Astrocyte (in vitro differentiated cells and primary cell): Measurements from ENCODE around the gene ATOSB. TPM values are rescaled to one million over a fixed set of nuclear protein-coding genes. Genes with fewer than 3 reads are reported as not detected.
A peak's percentile ranks its signal among the peaks of the same experiment; 100 is the strongest.

Source experiments
- DNase-seq: peaks from one replicate; pipeline ENCODE4 v3.0.0-alpha.2; 2010; ENCODE audit warnings: low read depth
- FAIRE-seq: peaks from 2 replicates; lab custom pipeline; 2011; peaks lifted over from hg19 to GRCh38; lab: Jason Lieb, UNC
- H2AFZ ChIP-seq: 2 replicates; pipeline ENCODE4 v1.6.0; 2012; ENCODE audit warnings: low read depth, low read length, inconsistent platforms
- H3K27ac ChIP-seq: 2 replicates; pipeline ENCODE4 v1.5.1; 2011; ENCODE audit warnings: low read depth, low read length, inconsistent platforms
- H3K27me3 ChIP-seq: 2 replicates; pipeline ENCODE4 v1.6.0; 2011; ENCODE audit warnings: low read length, inconsistent platforms; ENCODE audit not compliant: insufficient read depth
- H3K36me3 ChIP-seq: 2 replicates; pipeline ENCODE4 v1.5.1; 2011; ENCODE audit warnings: low read length, inconsistent platforms; ENCODE audit not compliant: insufficient read depth
- H3K4me1 ChIP-seq: 2 replicates; pipeline ENCODE4 v1.5.1; 2011; ENCODE audit warnings: low read length, inconsistent platforms; ENCODE audit not compliant: insufficient read depth
- H3K4me2 ChIP-seq: 2 replicates; pipeline ENCODE4 v1.6.0; 2012; ENCODE audit warnings: low read length, inconsistent platforms
- H3K4me3 ChIP-seq: 2 replicates; pipeline ENCODE4 v1.5.1; 2011; ENCODE audit warnings: low read depth, mild to moderate bottlenecking, low read length, inconsistent platforms; ENCODE audit not compliant: insufficient read depth
- H3K79me2 ChIP-seq: 2 replicates; pipeline ENCODE4 v1.6.0; 2012; ENCODE audit warnings: mild to moderate bottlenecking, low read length, inconsistent platforms; ENCODE audit not compliant: insufficient read depth
- H3K9ac ChIP-seq: 2 replicates; pipeline ENCODE4 v1.6.0; 2012; ENCODE audit warnings: mild to moderate bottlenecking, low read length, inconsistent platforms
- H3K9me3 ChIP-seq: 2 replicates; pipeline ENCODE4 v1.5.1; 2012; ENCODE audit warnings: low read depth, mild to moderate bottlenecking, low read length, inconsistent platforms; ENCODE audit not compliant: insufficient read depth
- H4K20me1 ChIP-seq: 2 replicates; pipeline ENCODE4 v1.6.0; 2012; ENCODE audit warnings: low read length, inconsistent platforms; ENCODE audit not compliant: insufficient read depth
- H3K27ac Mint-ChIP-seq: one replicate; pipeline ENCODE4 v1.8.0; 2021; ENCODE audit warnings: mild to moderate bottlenecking, mixed read lengths; ENCODE audit not compliant: unreplicated experiment
- H3K27me3 Mint-ChIP-seq: one replicate; pipeline ENCODE4 v1.8.0; 2021; ENCODE audit warnings: low read depth, mixed read lengths; ENCODE audit not compliant: unreplicated experiment
- H3K36me3 Mint-ChIP-seq: one replicate; pipeline ENCODE4 v1.8.0; 2021; ENCODE audit warnings: low read depth, mixed read lengths; ENCODE audit not compliant: unreplicated experiment
- H3K4me1 Mint-ChIP-seq: one replicate; pipeline ENCODE4 v1.8.0; 2021; ENCODE audit warnings: low read depth, mixed read lengths; ENCODE audit not compliant: unreplicated experiment
- H3K4me3 Mint-ChIP-seq: one replicate; pipeline ENCODE4 v1.8.0; 2021; ENCODE audit warnings: mild to moderate bottlenecking, moderate library complexity, mixed read lengths; ENCODE audit not compliant: unreplicated experiment
- H3K9me3 Mint-ChIP-seq: one replicate; pipeline ENCODE4 v1.8.0; 2021; ENCODE audit warnings: mild to moderate bottlenecking, mixed read lengths; ENCODE audit not compliant: unreplicated experiment
- EZH2 ChIP-seq: IDR thresholded peaks from 2 replicates; pipeline ENCODE4 v1.6.1; 2012; ENCODE audit warnings: mild to moderate bottlenecking, low read length, inconsistent platforms; ENCODE audit not compliant: insufficient read depth
- total RNA-seq: library from RNA; stranded (reverse); gene quantifications from 2 replicates; pipeline ENCODE4 v1.2.1, GENCODE V29; 2021
- TF ChIP-seq, protein P1 (sequence below): IDR thresholded peaks from 2 replicates; pipeline ENCODE4 v1.5.1; 2011; ENCODE audit warnings: low read depth, mild to moderate bottlenecking, inconsistent platforms, low read length, moderate library complexity; ENCODE audit not compliant: insufficient read depth

Gene ATOSB
- total RNA-seq, 1 donor from 2014 or later, result 68.9 TPM

DNA sequence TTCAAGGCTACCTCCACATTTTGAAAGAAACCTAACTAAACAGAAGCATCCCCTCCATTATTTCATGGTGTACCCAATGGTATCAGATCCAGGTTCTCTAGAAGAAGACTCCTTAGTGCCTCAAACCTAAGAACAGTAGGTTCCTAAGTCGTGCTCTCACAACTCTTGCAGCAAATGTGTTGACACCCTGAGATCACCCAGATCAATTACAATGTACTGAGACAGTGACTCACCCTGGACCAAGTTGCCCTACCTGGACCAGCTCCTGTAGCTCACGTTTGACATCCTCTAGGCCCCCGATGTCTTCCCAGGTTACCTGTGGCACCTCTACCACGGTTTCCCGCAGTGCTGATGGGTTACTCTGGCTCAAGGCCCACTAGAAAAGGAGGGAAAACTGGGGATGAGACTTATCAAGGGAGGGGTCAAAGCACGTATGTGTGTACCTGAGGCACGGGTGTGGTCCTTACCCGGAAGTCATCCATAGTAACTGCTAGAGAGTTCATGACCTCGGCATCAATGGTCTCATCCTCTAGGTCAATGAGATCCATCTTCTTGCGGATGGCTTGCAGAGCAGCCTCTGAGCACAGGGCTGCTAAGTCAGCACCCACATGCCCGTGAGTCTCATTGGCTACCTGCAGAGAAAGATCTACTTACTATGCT is 55.0 kb downstream of the ATOSB start:
- DNase-seq (no peak), FAIRE-seq (no peak)
- Histone ChIP-seq H3K4me2 (no peak overlapping the region), H3K27me3 (no peaks in the 10 kb centered on the region), H3K4me1 (no peaks in the 10 kb centered on the region), H3K9me3 (no peaks in the 10 kb centered on the region), H2AFZ (no peak overlapping the region), H3K4me3 (no peak overlapping the region), H3K9ac (no peak overlapping the region), H3K36me3 (peaks cover 97% of the 10 kb centered on the region), H4K20me1 (peaks cover 96% of the 10 kb centered on the region), H3K79me2 (peaks cover 79% of the 10 kb centered on the region), H3K27ac (no peak overlapping the region)
- TF ChIP-seq, protein P1, sequence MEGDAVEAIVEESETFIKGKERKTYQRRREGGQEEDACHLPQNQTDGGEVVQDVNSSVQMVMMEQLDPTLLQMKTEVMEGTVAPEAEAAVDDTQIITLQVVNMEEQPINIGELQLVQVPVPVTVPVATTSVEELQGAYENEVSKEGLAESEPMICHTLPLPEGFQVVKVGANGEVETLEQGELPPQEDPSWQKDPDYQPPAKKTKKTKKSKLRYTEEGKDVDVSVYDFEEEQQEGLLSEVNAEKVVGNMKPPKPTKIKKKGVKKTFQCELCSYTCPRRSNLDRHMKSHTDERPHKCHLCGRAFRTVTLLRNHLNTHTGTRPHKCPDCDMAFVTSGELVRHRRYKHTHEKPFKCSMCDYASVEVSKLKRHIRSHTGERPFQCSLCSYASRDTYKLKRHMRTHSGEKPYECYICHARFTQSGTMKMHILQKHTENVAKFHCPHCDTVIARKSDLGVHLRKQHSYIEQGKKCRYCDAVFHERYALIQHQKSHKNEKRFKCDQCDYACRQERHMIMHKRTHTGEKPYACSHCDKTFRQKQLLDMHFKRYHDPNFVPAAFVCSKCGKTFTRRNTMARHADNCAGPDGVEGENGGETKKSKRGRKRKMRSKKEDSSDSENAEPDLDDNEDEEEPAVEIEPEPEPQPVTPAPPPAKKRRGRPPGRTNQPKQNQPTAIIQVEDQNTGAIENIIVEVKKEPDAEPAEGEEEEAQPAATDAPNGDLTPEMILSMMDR, result no peak
- TF ChIP-seq EZH2, result no peak
- H3K4me3 Mint-ChIP-seq, result no peak overlapping the region
- peaks cover 52% of the 10 kb centered on the region for H3K36me3 Mint-ChIP-seq
- peak overlapping the region; percentile 41 for H3K27ac Mint-ChIP-seq
- H3K27me3 Mint-ChIP-seq, result no peaks in the 10 kb centered on the region
- no peaks in the 10 kb centered on the region for H3K9me3 Mint-ChIP-seq
- no peaks in the 10 kb centered on the region for H3K4me1 Mint-ChIP-seq

DNA sequence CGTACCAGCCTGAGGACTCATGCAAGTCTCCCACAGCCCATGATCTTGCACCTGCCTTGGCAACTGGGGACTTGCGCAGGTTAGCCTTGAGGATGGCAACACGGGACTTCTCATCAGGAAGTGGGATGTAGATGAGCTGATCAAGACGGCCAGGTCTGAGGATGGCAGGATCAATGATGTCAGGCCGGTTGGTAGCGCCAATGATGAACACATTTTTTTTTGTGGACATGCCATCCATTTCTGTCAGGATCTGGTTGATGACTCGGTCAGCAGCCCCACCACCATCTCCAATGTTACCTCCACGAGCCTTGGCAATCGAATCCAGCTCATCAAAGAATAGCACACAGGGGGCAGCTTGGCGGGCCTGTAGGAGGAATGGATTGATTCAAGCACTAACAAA is 56.2 kb downstream of the ATOSB start:
- Mint-ChIP-seq H3K27me3 (no peaks in the 10 kb centered on the region), H3K4me1 (no peaks in the 10 kb centered on the region), H3K4me3 (no peak overlapping the region), H3K27ac (peak overlapping the region; percentile 60), H3K36me3 (peaks cover 47% of the 10 kb centered on the region), H3K9me3 (no peaks in the 10 kb centered on the region)
- DNase-seq, result no peak
- peaks cover 99% of the 10 kb centered on the region for H3K36me3 ChIP-seq
- no peak overlapping the region for H3K9ac ChIP-seq
- no peaks in the 10 kb centered on the region for H3K27me3 ChIP-seq
- H3K4me1 ChIP-seq, result no peaks in the 10 kb centered on the region
- TF ChIP-seq EZH2, result no peak
- TF ChIP-seq, protein P1, result no peak
- no peak for FAIRE-seq
- H3K9me3 ChIP-seq, result no peaks in the 10 kb centered on the region
- H4K20me1 ChIP-seq, result peaks cover 95% of the 10 kb centered on the region
- peaks cover 68% of the 10 kb centered on the region for H3K79me2 ChIP-seq
- no peak overlapping the region for H2AFZ ChIP-seq
- H3K4me3 ChIP-seq, result no peak overlapping the region
- H3K4me2 ChIP-seq, result no peak overlapping the region
- no peak overlapping the region for H3K27ac ChIP-seq

DNA sequence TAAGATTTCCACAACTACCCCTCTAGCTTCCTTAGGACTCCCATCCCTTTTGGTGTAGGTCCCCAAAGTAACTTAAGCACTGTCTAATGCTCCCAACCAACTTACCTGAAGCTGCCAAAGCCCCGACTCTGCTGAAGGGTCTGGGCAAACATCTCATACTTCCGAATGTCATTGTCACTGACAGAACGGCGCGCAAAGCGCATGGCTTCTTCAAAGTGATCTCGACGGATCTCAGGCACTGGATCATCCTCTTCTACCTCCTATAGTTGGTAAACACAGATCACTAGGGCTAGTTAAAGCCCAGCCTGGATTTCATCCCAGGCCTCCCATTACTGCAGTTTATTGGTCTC is 58.4 kb downstream of the ATOSB start:
- peaks cover 82% of the 10 kb centered on the region for H3K36me3 ChIP-seq
- H3K27ac ChIP-seq, result no peak overlapping the region
- Mint-ChIP-seq H3K4me1 (no peaks in the 10 kb centered on the region), H3K27ac (peak overlapping the region; percentile 41), H3K36me3 (peaks cover 51% of the 10 kb centered on the region), H3K9me3 (no peaks in the 10 kb centered on the region), H3K27me3 (no peaks in the 10 kb centered on the region), H3K4me3 (no peak overlapping the region)
- H3K4me2 ChIP-seq, result no peak overlapping the region
- H3K9me3 ChIP-seq, result no peaks in the 10 kb centered on the region
- H4K20me1 ChIP-seq, result peaks cover 93% of the 10 kb centered on the region
- no peaks in the 10 kb centered on the region for H3K4me1 ChIP-seq
- FAIRE-seq (no peak), DNase-seq (no peak)
- H3K4me3 ChIP-seq, result no peak overlapping the region
- TF ChIP-seq EZH2, result no peak
- TF ChIP-seq, protein P1, result no peak
- H3K79me2 ChIP-seq, result peaks cover 48% of the 10 kb centered on the region
- H2AFZ ChIP-seq, result no peak overlapping the region
- no peak overlapping the region for H3K9ac ChIP-seq
- no peaks in the 10 kb centered on the region for H3K27me3 ChIP-seq
